ENCODE data around the gene DYDC2.

Gene DYDC2

GRCh38 chr10:80372675-80373074, 16.1 kb downstream of the DYDC2 start:
- DNase-seq = no peak

- DNase-seq = no peak
These were observed 16.9 kb downstream of the DYDC2 start for GRCh38 chr10:80373502-80373901.

GRCh38 chr10:80379701-80380100, 23.1 kb downstream of the DYDC2 start:
- no peak for DNase-seq

- DNase-seq = no peak
These were observed 23.6 kb downstream of the DYDC2 start for GRCh38 chr10:80380185-80380584.

- DNase-seq = peak; percentile 59
These were observed 26.4 kb downstream of the DYDC2 start for GRCh38 chr10:80382989-80383388.

- no peak for DNase-seq
These were observed 34.2 kb downstream of the DYDC2 start for GRCh38 chr10:80390740-80391139.

- no peak for DNase-seq
These were observed 35.7 kb downstream of the DYDC2 start for GRCh38 chr10:80392250-80392649.

GRCh38 chr10:80394358-80394916, 37.9 kb downstream of the DYDC2 start:
- no peak for DNase-seq

- DNase-seq = no peak
These were observed 40.4 kb downstream of the DYDC2 start for GRCh38 chr10:80397014-80397413.

GRCh38 chr10:80400136-80400804, 43.7 kb downstream of the DYDC2 start:
- DNase-seq = no peak

- DNase-seq = no peak
These were observed 48.5 kb downstream of the DYDC2 start for GRCh38 chr10:80405035-80405434.

GRCh38 chr10:80405626-80406025, 49.0 kb downstream of the DYDC2 start:
- DNase-seq = no peak

- no peak for DNase-seq
These were observed 49.6 kb downstream of the DYDC2 start for GRCh38 chr10:80406204-80406603.

GRCh38 chr10:80407812-80408241, 51.2 kb downstream of the DYDC2 start:
- peak; percentile 35 for DNase-seq

GRCh38 chr10:80408242-80409101, 51.9 kb downstream of the DYDC2 start, which contains the start of gene PRXL2A:
PRXL2A (plus strand) TSS chr10:80408551; CDS start chr10:80420468, 11,917 bp downstream.
- DNase-seq = peak; percentile 83

- DNase-seq = no peak
These were observed 52.5 kb downstream of the DYDC2 start for GRCh38 chr10:80409121-80409520.

- no peak for DNase-seq
These were observed 53.5 kb downstream of the DYDC2 start for GRCh38 chr10:80410122-80410521.

GRCh38 chr10:80410578-80411145, 54.1 kb downstream of the DYDC2 start:
- no peak for DNase-seq

- no peak for DNase-seq
These were observed 54.7 kb downstream of the DYDC2 start for GRCh38 chr10:80411267-80411668.

GRCh38 chr10:80411681-80412220, 55.2 kb downstream of the DYDC2 start:
- DNase-seq = no peak

- DNase-seq = no peak
These were observed 55.9 kb downstream of the DYDC2 start for GRCh38 chr10:80412486-80412885.

GRCh38 chr10:80413271-80413996, 56.9 kb downstream of the DYDC2 start:
- DNase-seq = no peak

All from activated CD4-positive, alpha-beta T cell treated with anti-CD3 and anti-CD28 coated beads, Interleukin-2, amount 50 U/mL, for 16 hours (primary cell).